Measurements from ENCODE around the gene TMEM69. TPM values are rescaled to one million over a fixed set of nuclear protein-coding genes. Genes with fewer than 3 reads are reported as not detected.

Gene TMEM69
- polyA plus RNA-seq, 3 donors = 27.6 to 43.4 (median 36.2) TPM

DNA sequence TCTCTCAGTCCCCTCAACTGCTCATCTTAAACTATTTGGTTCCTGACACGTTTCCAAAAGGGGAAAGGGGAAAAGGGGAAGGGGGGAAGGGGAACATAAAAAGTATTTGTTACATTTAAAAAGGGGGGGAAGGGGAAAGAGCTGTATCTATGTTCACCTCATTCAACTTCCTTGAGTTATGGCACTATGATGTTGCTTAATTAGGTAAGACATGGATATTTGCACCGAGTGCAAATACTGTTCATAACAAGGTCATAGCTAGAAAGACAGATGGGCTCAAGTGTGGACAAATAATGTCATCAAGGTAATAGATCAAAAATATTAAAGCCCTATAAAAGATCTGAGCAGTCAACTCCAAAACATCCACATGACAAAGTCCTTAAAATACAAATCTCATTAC lies 27.6 kb upstream of the TMEM69 start:
- TF ChIP-seq, protein P1, sequence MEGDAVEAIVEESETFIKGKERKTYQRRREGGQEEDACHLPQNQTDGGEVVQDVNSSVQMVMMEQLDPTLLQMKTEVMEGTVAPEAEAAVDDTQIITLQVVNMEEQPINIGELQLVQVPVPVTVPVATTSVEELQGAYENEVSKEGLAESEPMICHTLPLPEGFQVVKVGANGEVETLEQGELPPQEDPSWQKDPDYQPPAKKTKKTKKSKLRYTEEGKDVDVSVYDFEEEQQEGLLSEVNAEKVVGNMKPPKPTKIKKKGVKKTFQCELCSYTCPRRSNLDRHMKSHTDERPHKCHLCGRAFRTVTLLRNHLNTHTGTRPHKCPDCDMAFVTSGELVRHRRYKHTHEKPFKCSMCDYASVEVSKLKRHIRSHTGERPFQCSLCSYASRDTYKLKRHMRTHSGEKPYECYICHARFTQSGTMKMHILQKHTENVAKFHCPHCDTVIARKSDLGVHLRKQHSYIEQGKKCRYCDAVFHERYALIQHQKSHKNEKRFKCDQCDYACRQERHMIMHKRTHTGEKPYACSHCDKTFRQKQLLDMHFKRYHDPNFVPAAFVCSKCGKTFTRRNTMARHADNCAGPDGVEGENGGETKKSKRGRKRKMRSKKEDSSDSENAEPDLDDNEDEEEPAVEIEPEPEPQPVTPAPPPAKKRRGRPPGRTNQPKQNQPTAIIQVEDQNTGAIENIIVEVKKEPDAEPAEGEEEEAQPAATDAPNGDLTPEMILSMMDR (IDR thresholded peaks at IDR 0.05) = no peak
- Mint-ChIP-seq H3K36me3 (peaks cover 61 to 65% of the 10 kb centered on the region in 2 donors), H3K27ac (peak overlapping the region in 1 of 7 donors; percentile 63), H3K9me3 (no peaks in the 10 kb centered on the region), H3K4me1 (no peaks in the 10 kb centered on the region), H3K27me3 (ENCODE audit: low read depth in 3 of 3) (no peaks in the 10 kb centered on the region), H3K4me3 (no peak overlapping the region)
- no peak overlapping the region for H3K4me3 ChIP-seq (replicated peaks in 1 of 3; ENCODE audit: low read depth in 2 of 3, low read length in 3 of 3)
- no peaks in the 10 kb centered on the region for H3K27me3 ChIP-seq (ENCODE audit: control insufficient read depth in 2 of 2, insufficient read depth in 2 of 2, low read length in 2 of 2)
- no peaks in the 10 kb centered on the region for H3K4me1 ChIP-seq (ENCODE audit: control insufficient read depth in 1 of 2, insufficient read depth in 2 of 2, low read length in 2 of 2)
- no peaks in the 10 kb centered on the region for H3K9me3 ChIP-seq (replicated peaks in 1 of 2; ENCODE audit: control insufficient read depth in 1 of 2, insufficient read depth in 1 of 2, low read length in 2 of 2)
- DNase-seq = no peak
- H3K4me2 ChIP-seq (replicated peaks; ENCODE audit: extremely low read depth, low read length, poor library complexity, severe bottlenecking) = no peak overlapping the region
- H3K9ac ChIP-seq (ENCODE audit: insufficient read depth, low read length, poor library complexity, severe bottlenecking) = no peak overlapping the region
- peaks cover 58 to 74% of the 10 kb centered on the region in 2 donors for H3K36me3 ChIP-seq (replicated peaks in 1 of 2; ENCODE audit: control insufficient read depth in 1 of 2, insufficient read depth in 2 of 2, low read length in 2 of 2)
- peaks cover 99% of the 10 kb centered on the region for H4K20me1 ChIP-seq (ENCODE audit: insufficient read depth, low read length)
- WGBS (ENCODE audit: insufficient coverage) = no CpG with 5 or more reads among the region's 2 CpGs
- intact Hi-C loops (cut with micrococcal nuclease) = no loop called here
- H3K79me2 ChIP-seq (ENCODE audit: insufficient read depth, low read length) = peaks cover 78% of the 10 kb centered on the region
- no peak overlapping the region for H3K27ac ChIP-seq (ENCODE audit: low read depth in 1 of 2, low read length in 2 of 2)
- H2AFZ ChIP-seq (ENCODE audit: insufficient read depth, low read depth, low read length, poor library complexity, severe bottlenecking) = no peak overlapping the region

DNA sequence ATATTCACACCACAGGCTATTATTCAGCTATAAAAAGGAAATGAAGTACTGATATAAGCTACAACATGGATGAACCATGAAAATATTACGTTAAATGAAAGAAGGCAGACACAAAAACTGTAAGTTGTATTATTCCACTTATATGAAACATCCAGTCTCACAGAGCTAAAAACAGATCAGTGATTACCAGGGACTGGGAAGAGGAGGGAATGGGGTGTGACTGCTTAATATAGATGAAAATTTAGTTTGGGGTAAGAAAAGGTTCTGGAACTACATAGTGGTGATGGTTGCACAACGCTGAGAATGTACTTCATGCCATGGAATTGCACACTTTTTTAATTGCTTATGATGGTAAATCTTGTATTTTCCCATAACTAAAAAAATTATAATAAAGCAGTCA lies 21.1 kb upstream of the TMEM69 start:
- peaks cover 99% of the 10 kb centered on the region for H4K20me1 ChIP-seq (ENCODE audit: insufficient read depth, low read length)
- no peaks in the 10 kb centered on the region for H3K9me3 Mint-ChIP-seq
- intact Hi-C loops (cut with micrococcal nuclease) = no loop called here

More for the DNA sequence above, 21.1 kb upstream of the TMEM69 start:
- no peak overlapping the region for H3K4me2 ChIP-seq (replicated peaks; ENCODE audit: extremely low read depth, low read length, poor library complexity, severe bottlenecking)
- Mint-ChIP-seq H3K4me1 (peaks cover 14% of the 10 kb centered on the region), H3K27me3 (ENCODE audit: low read depth in 3 of 3) (no peaks in the 10 kb centered on the region), H3K27ac (peak overlapping the region in 1 of 7 donors; percentile 19), H3K36me3 (peaks cover 18 to 20% of the 10 kb centered on the region in 2 donors), H3K4me3 (no peak overlapping the region)
- no peak overlapping the region for H3K27ac ChIP-seq (ENCODE audit: low read depth in 1 of 2, low read length in 2 of 2)
- DNase-seq = no peak
- H3K36me3 ChIP-seq (replicated peaks in 1 of 2; ENCODE audit: control insufficient read depth in 1 of 2, insufficient read depth in 2 of 2, low read length in 2 of 2) = peaks cover 2 to 36% of the 10 kb centered on the region in 2 donors
- TF ChIP-seq, protein P1 (IDR thresholded peaks at IDR 0.05) = no peak
- WGBS (ENCODE audit: insufficient coverage) = no CpG with 5 or more reads among the region's 2 CpGs
- H3K27me3 ChIP-seq (ENCODE audit: control insufficient read depth in 2 of 2, insufficient read depth in 2 of 2, low read length in 2 of 2) = no peaks in the 10 kb centered on the region
- H3K4me3 ChIP-seq (replicated peaks in 1 of 3; ENCODE audit: low read depth in 2 of 3, low read length in 3 of 3) = no peak overlapping the region
- H2AFZ ChIP-seq (ENCODE audit: insufficient read depth, low read depth, low read length, poor library complexity, severe bottlenecking) = no peak overlapping the region
- no peaks in the 10 kb centered on the region for H3K9me3 ChIP-seq (replicated peaks in 1 of 2; ENCODE audit: control insufficient read depth in 1 of 2, insufficient read depth in 1 of 2, low read length in 2 of 2)
- H3K79me2 ChIP-seq (ENCODE audit: insufficient read depth, low read length) = peaks cover 100% of the 10 kb centered on the region
- H3K4me1 ChIP-seq (ENCODE audit: control insufficient read depth in 1 of 2, insufficient read depth in 2 of 2, low read length in 2 of 2) = peaks cover 0 to 5% of the 10 kb centered on the region in 2 donors
- no peak overlapping the region for H3K9ac ChIP-seq (ENCODE audit: insufficient read depth, low read length, poor library complexity, severe bottlenecking)

All from CD14-positive monocyte (primary cell).